Stimulated activated CD4-positive, alpha-beta T cell treated with anti-CD3 and anti-CD28 coated beads, TNF-alpha, amount 100 ng/mL, for 1 hour (primary cell): ENCODE measurements around the gene LDHA.

Source experiments
- DNase-seq, 3 donors: peaks; one replicate each; pipeline ENCODE4 v3.0.0-alpha.2; 2020; ENCODE audit warnings: low read depth in 3 of 3, low spot score in 1 of 3

The LDHA gene

DNA sequence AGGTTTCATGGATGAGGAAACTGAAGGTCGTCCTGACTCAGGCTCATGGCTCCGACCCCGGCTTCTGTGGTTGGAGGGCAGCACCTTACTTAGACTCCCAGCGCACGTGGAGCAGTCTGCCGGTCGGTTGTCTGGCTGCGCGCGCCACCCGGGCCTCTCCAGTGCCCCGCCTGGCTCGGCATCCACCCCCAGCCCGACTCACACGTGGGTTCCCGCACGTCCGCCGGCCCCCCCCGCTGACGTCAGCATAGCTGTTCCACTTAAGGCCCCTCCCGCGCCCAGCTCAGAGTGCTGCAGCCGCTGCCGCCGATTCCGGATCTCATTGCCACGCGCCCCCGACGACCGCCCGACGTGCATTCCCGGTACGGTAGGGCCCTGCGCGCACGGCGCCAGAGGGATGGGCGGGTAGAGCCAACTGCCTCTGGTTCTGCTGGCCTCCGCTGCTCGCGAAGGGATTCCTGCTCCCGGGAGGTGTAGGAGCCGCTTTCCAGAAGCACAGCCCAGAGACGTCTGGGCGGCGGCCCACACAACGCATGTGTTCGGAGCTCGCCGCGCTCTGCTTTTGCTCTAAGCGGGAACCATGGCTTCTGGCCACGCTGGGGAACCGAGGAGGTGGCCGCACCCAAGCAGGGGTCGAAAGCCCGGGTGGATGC, at the start of gene LDHA:
Gene LDHA (plus strand): TSS at position 289 of the 653 bp plus-strand sequence. CDS start 2,280 bp downstream, outside the sequence.
- DNase-seq, result peak; percentile 96 to 99 (median 97)

GRCh38 chr11:18347471-18348125, 46.8 kb upstream of the LDHA start:
- no peak for DNase-seq

DNA sequence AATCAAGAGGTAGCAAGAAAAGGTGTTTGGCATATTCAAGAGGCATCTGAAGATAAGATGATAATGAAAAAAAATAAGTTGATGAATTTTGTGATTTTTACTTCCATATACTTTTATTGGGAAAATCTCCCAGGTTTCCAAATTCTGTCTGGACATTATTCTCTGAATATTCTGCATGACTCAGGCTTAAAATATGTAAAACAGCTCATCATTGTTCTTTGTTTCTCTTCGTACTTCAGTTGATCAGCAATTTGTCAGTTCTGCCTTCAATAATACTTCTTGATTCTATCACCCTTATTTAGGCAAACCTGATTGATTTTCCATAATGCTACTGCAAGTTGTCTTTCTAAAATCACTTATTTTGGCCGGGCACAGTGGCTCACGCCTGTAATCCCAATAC, 41.8 kb upstream of the LDHA start:
- DNase-seq, result no peak

DNA sequence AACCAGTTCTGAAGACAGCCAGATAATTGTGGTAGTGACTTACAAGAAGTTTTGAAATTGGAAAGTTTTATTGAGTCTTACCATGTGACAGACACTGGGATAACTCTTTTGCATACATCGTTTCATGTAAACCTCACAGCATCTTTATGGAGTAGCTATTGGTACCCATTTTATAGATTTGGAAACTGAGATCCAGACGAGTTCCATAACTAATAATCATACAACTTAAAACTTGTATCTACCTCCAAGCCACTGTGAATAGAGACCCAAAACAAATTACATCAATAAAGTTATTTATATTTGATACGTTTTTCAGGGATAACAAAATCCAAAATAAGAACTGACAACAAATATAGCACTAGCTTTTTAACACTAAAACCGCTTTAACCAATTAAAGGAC, 35.7 kb upstream of the LDHA start:
- no peak for DNase-seq

GRCh38 chr11:18361154-18361553, 33.2 kb upstream of the LDHA start:
- no peak for DNase-seq

DNA sequence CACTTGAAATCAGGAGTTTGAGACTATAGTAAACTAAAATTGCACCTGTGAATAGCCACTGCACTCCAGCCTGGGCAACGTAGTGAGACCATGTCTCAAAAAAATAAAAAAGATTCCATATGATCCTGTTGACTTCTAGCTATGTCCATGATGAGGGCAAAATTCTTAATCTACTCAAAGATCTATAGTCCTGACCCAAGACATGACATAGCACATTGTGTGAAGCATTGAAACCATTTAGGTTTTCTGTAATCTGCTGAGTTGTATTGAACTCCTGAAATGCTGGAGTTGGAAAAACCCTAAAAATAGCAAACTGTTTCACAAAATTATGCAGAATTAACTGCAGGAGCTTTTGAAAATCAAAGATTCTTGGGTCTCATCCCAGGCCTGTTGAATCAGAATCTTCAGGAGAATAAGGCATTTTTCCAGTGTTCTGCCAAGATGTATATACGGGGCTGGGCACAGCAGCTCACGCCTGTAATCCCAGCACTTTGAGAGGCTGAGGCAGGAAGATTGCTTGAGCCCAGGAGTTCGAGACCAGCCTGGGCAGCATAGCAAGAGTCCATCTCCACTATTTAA, 29.8 kb upstream of the LDHA start:
- DNase-seq, result no peak

DNA sequence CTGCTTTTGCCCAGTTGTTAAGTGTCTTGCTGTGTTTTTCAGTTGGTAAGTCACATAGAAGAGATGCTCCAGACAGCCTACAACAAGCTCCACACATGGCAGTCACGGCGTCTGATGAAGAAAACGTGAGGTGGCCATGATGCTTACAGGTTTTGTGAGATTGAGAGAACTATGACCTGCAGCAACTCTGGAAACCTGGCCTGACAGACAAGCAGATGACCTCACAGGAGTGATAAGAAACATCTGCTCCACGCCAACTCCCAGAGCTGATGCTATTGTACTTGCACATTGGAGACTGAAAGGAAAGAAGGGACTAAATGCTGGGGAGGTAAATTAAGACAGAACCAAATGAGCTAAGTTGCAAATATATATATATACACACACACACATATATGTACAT, 28.6 kb upstream of the LDHA start:
- no peak for DNase-seq

DNA sequence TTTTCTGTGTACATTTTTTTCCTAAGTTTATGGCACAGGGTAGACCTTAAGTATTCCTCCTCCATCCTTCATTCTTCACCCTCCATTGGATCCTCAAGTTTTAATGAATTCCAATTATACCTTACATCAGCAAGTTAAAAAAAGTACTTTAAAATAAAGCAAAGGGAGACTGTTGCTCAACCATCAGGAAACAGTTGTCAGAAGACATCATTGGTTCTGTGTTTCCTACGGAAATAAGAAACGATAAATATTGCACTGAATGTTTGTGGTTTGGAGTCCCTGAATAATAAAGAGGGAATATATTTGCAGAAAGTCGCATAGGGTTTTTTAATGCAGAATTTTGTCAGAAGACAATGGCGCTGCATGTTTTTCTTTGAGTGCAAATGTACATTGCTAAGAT, 28.1 kb upstream of the LDHA start:
- no peak for DNase-seq

DNA sequence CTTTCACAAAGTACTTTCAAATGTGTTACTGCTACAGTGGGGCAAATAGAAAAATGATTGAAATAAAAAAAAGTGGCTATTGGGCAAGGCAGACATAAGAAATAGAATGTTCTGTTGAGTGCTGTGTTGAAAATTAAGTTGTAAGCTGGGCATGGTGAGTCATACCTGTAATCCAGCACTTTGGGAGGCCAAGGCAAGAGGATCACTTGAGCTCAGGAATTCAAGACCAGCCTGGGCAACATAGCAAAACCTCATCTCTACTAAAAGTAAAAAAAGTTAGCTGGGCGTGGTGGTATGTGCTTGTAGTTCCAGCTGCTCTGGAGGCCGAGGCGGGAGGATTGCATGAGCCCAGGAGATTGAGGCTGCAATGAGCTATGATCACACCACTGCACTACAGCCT, 26.9 kb upstream of the LDHA start:
- no peak for DNase-seq

DNA sequence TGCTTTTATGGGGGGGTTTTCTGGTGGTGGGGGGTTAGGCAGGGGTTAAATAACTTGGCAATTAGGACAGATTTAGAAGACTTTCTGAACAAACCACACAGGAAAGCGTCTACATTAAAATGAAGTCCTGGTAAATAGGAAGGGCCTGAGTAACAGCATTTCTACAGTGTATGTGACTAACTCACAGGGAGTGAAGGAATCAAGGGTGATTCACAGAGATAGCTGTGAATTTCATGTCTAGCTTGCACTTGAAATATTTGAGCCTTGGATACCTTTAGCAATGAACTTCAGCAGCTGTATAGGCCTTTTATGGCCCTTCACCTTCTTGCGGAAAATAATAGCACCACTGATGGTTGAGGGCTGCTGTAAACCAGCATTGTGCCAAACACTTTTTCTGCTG, 26.1 kb upstream of the LDHA start:
- DNase-seq, result no peak

DNA sequence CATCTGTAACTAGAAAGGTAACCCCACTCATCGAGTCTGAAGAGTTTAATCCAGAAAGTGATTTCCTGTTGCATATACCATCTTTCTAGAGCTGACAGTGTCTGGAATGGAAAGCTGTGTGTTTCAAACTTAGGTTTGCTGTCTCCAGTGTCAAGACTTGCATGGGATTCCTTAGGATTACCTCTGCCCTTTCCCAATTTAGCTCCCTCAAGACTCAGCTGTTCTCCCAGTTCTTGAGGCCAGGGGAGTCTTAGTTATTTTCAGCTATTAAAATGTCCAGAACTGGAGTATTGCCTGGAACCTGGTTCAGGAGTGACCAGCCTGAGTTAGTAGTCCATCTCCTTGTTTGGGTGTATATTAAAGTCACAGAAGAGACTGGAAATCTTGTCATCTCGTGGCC, 25.0 kb upstream of the LDHA start:
- DNase-seq, result no peak

DNA sequence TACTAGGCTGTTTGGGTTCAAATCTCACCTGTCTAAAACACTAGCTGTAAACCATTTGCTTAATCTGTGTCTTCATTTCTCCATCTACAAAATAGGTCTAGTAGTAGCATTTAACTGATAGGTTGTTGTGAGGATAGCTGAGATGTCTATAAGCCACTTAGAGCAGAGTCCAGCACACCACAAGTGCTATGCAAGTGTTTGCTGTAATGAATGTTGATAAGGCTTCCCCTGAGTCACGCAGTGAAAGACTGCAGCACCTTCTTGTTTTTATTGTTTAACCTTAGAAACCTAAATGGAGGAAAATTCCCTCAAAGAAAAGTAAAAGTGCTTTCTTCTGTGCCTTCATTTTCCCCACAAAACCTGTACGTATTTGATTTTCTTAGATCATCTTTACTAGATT, 23.1 kb upstream of the LDHA start:
- no peak for DNase-seq

- DNase-seq, result no peak
Observed at GRCh38 chr11:18372201-18372600, 22.2 kb upstream of the LDHA start.

DNA sequence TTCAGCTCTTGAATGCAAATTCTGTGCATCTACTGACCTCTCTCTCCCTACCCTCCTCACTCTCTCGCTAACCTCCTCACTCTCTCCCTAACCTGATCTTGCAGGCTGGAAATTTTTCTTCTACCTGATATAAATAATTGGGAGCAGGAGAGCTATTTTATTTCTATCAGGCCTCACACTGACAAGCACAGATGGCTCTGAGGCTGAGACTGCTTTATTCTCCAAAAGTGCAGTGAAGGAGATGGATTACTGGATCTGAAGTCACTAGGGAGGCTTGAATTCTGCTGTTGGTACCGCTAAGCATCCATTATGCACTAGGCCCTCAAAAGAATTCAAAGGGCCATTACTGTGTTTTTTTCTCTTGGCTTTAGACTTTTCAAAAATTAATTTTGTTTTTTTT, 19.4 kb upstream of the LDHA start:
- DNase-seq, result no peak

DNA sequence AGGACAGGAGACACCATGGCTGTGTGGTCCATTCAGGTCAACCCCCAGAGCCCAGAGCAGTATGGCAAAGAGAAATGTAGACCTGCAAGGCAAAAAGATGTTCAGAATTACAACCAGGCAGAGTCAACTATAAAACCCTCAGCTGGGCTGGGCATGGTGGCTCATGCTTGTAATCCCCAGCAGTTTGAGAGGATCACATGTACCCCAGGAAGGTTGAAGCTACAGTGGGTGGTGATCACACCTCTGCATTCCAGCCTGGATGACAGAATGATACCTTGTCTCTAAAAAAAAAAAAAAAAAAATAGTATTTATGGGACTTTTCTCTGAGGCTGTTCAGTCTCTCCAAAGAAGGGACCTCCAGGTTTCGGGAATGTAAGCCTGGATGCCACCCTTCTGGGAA, 18.4 kb upstream of the LDHA start:
- no peak for DNase-seq

GRCh38 chr11:18379201-18379600, 15.2 kb upstream of the LDHA start:
- no peak for DNase-seq

DNA sequence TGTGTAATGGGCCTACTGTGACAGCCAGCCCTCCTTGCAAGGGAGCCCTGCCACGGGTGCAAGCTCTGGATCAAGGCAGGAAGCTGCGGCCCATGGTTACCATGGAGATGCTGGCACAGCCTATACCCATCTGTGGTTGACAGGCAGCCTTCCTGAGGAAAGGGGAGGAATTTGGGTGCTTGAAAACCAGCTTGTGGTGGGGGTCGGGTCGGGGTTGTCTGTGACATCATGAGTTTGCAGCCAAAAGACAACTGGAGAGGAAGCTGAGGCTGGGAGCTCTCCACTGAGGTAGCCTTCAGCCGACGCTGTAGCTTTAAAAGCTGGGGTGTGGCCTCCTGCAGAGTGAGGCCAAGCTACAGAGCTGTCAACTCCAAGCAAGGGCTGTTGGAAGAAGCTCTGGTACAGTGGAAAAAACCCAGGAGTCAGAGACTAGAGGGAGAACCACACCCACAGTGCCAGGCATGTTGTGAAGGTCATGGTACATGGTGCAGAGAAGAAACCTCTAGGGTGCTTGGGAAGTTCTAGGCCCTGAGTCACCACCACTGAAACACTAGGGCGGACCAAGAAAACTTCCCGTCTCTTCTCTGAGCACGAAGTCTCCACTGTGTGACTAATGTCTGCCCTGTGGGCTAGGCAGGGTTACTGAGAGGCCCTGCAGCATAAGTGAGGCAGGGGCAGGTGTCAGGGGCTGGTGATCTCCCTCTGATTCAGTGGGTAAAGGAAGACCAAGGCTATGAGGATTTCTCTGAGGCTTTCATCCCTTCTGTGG, 10.8 kb upstream of the LDHA start:
- peak; percentile 25 to 42 (median 34) for DNase-seq

DNA sequence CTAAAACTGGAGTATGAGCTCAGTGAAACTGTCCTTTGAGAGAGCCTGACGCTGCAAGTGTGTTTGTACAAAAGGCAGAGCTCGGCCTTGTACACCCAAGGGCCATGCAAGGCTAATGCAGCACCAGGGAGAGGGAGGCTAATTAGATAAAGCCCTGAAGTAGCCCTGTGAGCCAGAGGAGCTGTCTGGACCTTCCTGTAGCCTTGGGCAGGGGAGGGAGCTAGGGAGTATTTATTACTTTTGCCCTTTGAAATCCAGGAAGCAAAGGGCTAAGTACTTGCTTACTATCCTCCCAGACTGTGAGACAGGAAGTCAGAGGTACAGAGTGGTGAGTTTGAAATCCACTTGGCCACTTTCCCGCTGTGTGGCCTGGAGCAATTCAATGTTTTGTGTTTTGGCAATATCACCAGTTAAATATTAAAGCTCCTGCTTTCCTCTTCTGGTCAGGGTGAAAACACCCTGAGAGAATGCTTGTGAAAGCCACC, 10.2 kb upstream of the LDHA start:
- no peak for DNase-seq

DNA sequence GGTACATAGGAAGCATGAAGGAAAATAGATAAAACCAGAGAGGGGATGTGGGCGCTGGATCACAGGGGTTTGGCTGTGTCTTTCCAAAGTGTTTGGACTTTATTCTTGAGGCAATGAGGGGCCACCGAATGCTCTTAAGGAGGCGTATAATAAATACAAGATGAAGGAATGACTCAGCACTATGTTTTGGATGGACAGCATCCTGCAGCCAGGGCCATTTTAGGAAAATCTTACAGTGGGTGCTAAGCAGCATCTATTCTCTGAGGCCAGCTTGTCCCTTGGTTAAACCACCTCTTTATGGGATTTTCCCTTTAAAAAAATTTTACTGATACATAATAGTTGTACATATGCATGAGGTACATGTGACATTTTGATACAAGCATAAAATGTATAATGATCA, 4.3 kb upstream of the LDHA start:
- DNase-seq, result no peak

DNA sequence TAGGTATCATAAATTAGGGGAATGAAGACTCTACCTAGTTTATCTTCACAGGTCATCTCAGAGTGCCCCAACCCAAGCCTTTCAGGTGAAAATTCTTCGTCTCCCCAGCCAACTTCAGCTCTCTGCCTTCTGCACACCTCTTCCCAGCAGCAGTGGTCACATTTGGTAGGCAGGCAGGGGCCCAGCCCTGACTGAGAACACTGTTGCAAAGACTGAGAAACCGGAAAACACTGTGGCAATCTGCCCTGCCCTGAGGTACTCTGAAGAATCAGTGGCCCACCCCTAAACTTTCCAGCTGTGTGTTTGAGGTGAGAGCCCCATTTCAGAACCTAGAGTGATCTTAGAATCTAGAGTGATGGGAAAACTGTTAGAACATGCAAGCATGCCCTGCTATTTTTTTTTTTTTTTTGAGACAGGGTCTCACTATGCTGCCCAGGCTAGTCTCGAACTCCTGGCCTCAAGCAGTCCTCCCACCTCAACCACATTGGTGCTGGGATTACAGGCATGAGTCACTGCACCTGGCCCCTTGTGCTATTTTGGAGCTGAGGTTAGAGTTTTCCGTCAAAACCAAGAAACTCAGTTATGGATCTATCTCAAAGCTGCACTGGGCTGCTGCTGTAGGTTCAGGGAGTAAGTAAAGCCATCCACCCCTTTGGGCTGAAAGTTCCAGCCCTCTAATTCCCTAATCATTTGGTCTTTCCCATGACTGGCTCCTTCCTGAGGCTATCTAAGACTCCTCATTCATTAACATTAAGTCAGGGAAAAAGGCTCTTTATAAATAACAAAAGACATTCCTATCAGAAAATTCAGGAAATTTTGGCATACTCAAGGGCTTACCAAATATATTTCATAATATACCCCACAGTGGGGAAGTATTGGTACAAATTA, 1.7 kb upstream of the LDHA start:
- DNase-seq, result no peak
